Right lobe of liver (tissue), 4 donors: ENCODE data around the gene DUS3L.

Experiments
- CTCF ChIP-seq, 4 donors: fragments of 200-600 bp in 3 of 4; fragments of 450-650 bp in 1 of 4; IDR thresholded peaks; one replicate each; pipeline versions ENCODE4 v1.5.1 to v1.8.0; 2016 to 2022; ENCODE audit warnings: antibody characterized with exemption in 4 of 4, mild to moderate bottlenecking in 2 of 4
- POLR2A ChIP-seq: fragments of 450-650 bp; IDR thresholded peaks from one replicate; pipeline ENCODE4 v1.6.1; 2017; ENCODE audit warnings: antibody characterized with exemption, mild to moderate bottlenecking
- donor health status: DM: no; HTN: no; CAD: no.
- donor health status: DM: no; HTN: no; CAD: no.
- donor health status: DM: no; HTN: yes; CAD: no.

- TF ChIP-seq CTCF (IDR thresholded peaks at IDR 0.05) (no peak), POLR2A (no peak)
These were observed 46.9 kb upstream of the DUS3L start for GRCh38 chr19:5837761-5838352.
